Ovary (tissue), 3 donors: ENCODE measurements around the gene IGFBP6.

Source experiments
- CTCF ChIP-seq, 3 donors: fragments of 450-650 bp in 2 of 3; fragments of 200-600 bp in 1 of 3; IDR thresholded peaks; one replicate each; pipeline versions ENCODE4 v1.5.1 to v1.8.0; 2016 to 2022; ENCODE audit warnings: antibody characterized with exemption in 3 of 3, mild to moderate bottlenecking in 1 of 3
- POLR2A ChIP-seq: fragments of 450-650 bp; IDR thresholded peaks from one replicate; pipeline ENCODE4 v1.6.1; 2017; ENCODE audit warnings: antibody characterized with exemption, mild to moderate bottlenecking, moderate library complexity
- donor health status: DM: no; HTN: no; CAD: no.

GRCh38 chr12:53113951-53114350 is 16.5 kb downstream of the IGFBP6 start:
- TF ChIP-seq CTCF (IDR thresholded peaks at IDR 0.05): no peak
- no peak for TF ChIP-seq POLR2A
